Measurements from ENCODE around the gene TECTB.

- TF ChIP-seq FOXK1 (CRISPR knock-in tag; IDR thresholded peaks at IDR 0.05; ENCODE audit: borderline replicate concordance), result no peak
- TF ChIP-seq GTF3C2 (IDR thresholded peaks at IDR 0.05; ENCODE audit: borderline replicate concordance, extremely low read depth, insufficient read length), result no peak
- no peak for TF ChIP-seq CTCF (IDR thresholded peaks at IDR 0.05 in 2 of 3, conservative IDR thresholded peaks at IDR 0.05 in 1 of 3; ENCODE audit: insufficient read depth in 2 of 3, low read depth in 1 of 3, low read length in 3 of 3)
- TF ChIP-seq, protein P1, sequence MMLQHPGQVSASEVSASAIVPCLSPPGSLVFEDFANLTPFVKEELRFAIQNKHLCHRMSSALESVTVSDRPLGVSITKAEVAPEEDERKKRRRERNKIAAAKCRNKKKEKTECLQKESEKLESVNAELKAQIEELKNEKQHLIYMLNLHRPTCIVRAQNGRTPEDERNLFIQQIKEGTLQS (IDR thresholded peaks at IDR 0.05), result no peak
- TF ChIP-seq, protein P1 (CRISPR knock-in tag; conservative IDR thresholded peaks at IDR 0.05), result no peak
- TF ChIP-seq, protein P2, sequence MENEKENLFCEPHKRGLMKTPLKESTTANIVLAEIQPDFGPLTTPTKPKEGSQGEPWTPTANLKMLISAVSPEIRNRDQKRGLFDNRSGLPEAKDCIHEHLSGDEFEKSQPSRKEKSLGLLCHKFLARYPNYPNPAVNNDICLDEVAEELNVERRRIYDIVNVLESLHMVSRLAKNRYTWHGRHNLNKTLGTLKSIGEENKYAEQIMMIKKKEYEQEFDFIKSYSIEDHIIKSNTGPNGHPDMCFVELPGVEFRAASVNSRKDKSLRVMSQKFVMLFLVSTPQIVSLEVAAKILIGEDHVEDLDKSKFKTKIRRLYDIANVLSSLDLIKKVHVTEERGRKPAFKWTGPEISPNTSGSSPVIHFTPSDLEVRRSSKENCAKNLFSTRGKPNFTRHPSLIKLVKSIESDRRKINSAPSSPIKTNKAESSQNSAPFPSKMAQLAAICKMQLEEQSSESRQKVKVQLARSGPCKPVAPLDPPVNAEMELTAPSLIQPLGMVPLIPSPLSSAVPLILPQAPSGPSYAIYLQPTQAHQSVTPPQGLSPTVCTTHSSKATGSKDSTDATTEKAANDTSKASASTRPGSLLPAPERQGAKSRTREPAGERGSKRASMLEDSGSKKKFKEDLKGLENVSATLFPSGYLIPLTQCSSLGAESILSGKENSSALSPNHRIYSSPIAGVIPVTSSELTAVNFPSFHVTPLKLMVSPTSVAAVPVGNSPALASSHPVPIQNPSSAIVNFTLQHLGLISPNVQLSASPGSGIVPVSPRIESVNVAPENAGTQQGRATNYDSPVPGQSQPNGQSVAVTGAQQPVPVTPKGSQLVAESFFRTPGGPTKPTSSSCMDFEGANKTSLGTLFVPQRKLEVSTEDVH (IDR thresholded peaks at IDR 0.05; ENCODE audit: low read depth, partially characterized antibody), result no peak
- TF ChIP-seq PML (IDR thresholded peaks at IDR 0.05; ENCODE audit: low read length), result no peak
- TF ChIP-seq STAG1 (CRISPR knock-in tag; IDR thresholded peaks at IDR 0.05; ENCODE audit: borderline replicate concordance), result no peak
- no peak for TF ChIP-seq RCOR1 (IDR thresholded peaks at IDR 0.05; ENCODE audit: borderline replicate concordance in 1 of 2, low read depth in 2 of 2, low read length in 2 of 2)
- TF ChIP-seq GABPA (tag; conservative IDR thresholded peaks at IDR 0.05; ENCODE audit: low read depth), result no peak
- TF ChIP-seq CBFA2T3 (IDR thresholded peaks at IDR 0.05), result no peak
- no peak for TF ChIP-seq ZNF274 (IDR thresholded peaks at IDR 0.05; ENCODE audit: borderline replicate concordance, low read depth, low read length)
Observed at GRCh38 chr10:112241651-112242341, 41.4 kb upstream of the TECTB start.
